HG03558 (cell line): Measurements from ENCODE around the gene PRKCH.
"Not testable (repeated sequence)": the region's sequence is repeated elsewhere in the genome, so short reads cannot be mapped to it uniquely, and the experiment has no call there.

Source experiments
- ATAC-seq: cut with Tn5 transposase; IDR thresholded peaks from one replicate; pipeline ENCODE4 v1.9.1; 2021; ENCODE audit warnings: moderate number of reproducible peaks; ENCODE audit not compliant: unreplicated experiment; ENCODE audit errors: extremely low read depth

Gene PRKCH

GRCh38 chr14:61443481-61443880, 122.1 kb downstream of the PRKCH start:
- ATAC-seq, result no peak

DNA sequence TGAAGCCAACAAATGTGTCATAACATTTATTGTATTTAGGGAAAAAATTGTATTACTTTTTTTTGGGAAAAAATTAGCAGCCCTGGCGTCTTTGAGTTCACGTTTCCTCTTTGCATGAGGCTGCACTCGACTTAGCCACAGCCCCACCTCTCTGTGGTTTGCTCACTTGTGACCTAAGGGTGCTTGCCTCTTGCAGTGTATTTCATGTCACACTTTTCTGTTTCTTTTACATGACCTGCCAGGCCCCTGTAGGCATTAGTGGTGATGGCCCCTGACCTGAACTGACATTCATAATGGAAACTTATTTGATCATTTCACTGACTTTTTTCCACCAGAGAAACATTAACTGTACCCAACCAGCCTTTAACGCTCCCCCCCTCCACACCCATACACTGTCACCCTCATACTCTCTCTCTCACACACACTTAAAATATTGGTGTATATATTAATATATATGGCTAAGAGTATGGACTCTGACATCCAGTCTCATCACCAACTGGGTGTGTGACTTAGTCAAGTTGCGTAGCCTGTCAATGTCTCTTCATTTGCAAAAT, 122.9 kb downstream of the PRKCH start:
- peak; percentile 74 for ATAC-seq

- ATAC-seq, result no peak
Measured at GRCh38 chr14:61451491-61451890, 130.1 kb downstream of the PRKCH start.

GRCh38 chr14:61451891-61452400, 130.6 kb downstream of the PRKCH start:
- no peak for ATAC-seq

DNA sequence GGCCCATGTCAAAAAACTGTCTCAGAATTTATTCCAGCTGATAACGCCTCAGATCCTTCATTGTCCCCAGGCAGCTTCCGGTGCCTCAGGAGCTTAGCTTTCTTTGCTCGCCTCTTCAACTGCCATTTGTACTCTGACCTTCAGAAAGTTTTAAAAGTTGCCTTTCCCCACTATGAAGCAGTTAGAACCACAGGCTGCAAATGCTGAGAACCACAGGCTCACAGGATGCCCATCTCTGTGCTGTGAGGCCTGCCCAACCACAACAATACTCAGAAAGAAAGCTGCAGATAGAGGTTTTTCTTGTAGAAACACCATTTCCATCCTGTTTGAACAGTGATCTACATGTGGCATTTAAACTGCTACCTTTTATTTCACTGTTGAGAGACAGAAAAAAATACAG, 131.1 kb downstream of the PRKCH start:
- ATAC-seq, result no peak

GRCh38 chr14:61453103-61453767, 131.9 kb downstream of the PRKCH start:
- no peak for ATAC-seq

GRCh38 chr14:61454545-61454944, 133.2 kb downstream of the PRKCH start:
- no peak for ATAC-seq

DNA sequence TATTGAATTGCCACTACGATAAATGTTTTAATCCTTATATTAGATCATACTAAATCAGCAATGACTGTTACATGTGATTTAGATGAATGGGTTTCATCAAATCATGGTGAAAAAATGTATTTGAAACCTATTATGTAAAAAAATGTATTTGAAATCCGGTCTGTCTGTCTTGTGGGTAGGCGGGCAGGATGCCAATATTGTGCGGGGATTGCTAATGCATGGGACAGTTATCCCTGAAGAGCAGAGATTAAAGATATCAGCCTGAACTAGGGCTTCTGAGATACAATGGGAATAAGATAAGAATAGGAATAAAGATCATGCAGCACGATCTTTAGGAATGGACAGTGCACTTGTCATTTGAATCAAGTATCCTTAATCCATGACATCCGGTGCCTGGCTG, 134.0 kb downstream of the PRKCH start:
- no peak for ATAC-seq

GRCh38 chr14:61456720-61457119, 135.3 kb downstream of the PRKCH start:
- peak; percentile 57 for ATAC-seq

GRCh38 chr14:61458766-61459165, 137.4 kb downstream of the PRKCH start:
- ATAC-seq, result no peak

DNA sequence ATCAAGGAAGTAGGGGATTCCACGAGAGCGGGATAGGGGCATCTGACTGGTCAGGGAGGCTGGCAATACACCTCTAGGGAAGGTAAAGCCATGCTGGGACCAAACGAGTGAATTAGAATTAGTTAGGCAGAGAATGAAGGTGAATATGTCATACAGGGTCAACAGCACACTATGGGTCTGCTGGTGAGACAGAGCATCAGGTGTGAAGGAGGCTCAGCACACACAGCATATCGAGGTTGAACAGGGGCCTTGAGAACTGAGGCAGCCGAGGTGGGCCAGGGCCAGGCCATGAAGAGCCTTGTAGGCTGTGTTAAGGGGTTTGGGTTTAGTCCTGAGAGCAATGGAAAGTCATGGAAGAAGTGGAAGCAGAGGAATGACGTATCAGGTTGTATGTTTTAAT, 137.8 kb downstream of the PRKCH start:
- ATAC-seq, result no peak

GRCh38 chr14:61460063-61460462, 138.7 kb downstream of the PRKCH start:
- ATAC-seq, result no peak

- no peak for ATAC-seq
Measured at GRCh38 chr14:61460718-61461611, 139.6 kb downstream of the PRKCH start.

- no peak for ATAC-seq
Measured at GRCh38 chr14:61461808-61462275, 140.5 kb downstream of the PRKCH start.

DNA sequence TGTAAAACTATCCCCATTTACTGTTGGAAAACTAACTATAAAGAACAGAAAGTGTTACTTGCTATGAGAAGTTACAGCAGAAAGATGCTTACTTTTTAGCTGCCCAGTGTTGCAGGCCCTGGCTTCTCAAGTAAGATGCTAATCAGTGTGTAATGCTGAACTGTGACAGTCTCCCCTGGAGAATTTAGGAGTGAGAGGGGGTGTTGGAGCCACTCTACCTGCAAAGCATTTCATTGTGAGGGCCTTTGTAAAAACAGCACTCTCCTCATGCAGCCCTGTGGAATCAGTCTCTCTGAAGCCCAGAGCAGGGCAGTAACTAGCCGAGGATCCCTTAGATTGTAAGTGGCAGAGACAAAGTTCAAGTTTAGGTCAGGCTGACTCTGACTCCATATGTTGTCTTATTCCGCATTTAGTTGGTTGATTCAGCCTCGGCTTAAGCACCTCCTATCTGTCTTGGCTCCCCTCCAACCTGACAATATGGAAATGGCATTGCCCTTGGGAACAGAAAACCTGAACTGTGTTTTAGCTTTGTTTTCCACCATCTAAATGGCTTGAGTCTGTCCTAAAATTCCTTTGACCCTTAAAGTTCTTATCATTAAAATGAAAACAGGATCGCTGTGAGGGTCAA, 141.3 kb downstream of the PRKCH start:
- no peak for ATAC-seq

DNA sequence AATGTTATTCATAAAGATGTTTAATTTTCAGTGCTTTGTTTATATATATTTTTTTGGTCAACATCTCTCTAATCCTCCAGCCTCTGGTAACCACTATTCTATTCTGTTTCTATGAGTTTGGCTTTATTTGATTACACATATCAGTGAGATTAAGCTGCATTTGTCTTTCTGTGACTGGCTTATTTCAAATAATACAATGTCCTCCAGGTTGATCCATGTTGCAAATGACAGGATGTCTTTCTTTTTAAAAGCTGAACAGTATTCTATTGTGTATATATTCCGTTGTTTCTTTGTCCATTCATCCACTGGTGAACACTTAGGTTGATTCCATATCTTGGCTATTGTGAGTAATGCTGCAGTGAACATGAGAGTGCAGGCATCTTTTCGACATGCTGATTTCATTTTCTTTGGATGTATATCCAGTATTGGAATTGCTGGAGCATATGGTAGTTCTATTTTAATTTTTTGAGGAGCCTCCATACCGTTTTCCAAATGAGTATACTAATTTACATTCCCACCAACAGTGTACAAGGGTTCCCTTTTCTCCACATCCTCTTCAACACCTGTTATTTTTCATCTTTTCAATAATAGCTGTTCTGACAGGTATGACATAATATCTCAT, 142.4 kb downstream of the PRKCH start:
- ATAC-seq, result no peak

DNA sequence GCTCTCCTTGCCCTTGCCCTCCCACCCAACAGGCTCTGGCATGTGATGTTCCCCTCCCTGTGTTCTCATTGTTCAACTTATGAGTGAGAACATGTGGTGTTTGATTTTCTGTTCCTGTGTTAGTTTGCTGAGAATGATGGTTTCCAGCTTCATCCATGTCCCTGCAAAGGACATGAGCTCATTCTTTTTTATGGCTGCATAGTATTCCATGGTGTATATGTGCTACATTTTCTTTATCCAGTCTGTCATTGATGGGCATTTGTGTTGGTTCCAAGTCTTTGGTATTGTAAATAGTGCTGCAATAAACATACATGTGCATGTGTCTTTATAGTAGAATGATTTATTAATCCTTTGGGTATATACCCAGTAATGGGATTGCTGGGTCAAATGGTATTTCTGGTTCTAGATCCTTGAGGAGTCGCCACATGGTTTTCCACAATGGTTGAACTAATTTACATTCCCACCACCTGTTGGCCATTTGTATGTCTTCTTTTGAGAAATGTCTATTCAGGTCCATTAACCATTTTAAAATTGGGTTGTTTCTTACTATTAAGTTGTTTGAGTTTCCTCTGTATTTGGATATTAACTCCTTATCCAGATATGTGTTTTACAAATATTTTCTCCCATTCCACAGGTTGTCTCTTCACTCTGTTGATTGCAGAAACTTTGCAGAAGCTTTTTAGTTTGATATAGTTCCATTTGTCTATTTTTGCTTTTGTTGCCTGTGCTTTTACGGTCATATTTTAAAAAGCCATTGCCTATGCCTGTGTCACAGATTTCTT, 143.4 kb downstream of the PRKCH start:
- not testable (repeated sequence) for ATAC-seq

- ATAC-seq, result no peak
Measured at GRCh38 chr14:61466249-61466904, 145.0 kb downstream of the PRKCH start.

DNA sequence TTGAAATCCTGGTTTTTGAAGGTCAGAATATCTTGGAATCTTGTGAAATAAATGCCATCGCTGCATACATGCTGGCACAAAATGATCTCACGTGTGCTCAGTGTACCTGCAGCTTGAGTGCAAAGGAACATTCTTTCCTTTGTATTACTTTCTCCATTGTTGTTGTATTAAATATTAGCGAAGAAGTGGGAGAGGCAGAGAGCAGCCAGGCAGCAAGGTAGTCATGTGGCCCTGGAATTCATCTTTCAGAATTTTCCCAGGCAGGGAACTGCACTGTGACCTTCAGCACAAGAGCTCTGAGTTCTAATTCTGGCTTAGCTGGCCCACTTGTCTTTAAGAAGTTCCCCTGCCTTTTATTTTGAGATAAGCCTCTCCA, 145.5 kb downstream of the PRKCH start:
- ATAC-seq, result no peak
